ENCODE results near the gene ITGA5.

Gene ITGA5

GRCh38 chr12:54350743-54351142 is 68.3 kb downstream of the ITGA5 start:
- TF ChIP-seq, protein P1, sequence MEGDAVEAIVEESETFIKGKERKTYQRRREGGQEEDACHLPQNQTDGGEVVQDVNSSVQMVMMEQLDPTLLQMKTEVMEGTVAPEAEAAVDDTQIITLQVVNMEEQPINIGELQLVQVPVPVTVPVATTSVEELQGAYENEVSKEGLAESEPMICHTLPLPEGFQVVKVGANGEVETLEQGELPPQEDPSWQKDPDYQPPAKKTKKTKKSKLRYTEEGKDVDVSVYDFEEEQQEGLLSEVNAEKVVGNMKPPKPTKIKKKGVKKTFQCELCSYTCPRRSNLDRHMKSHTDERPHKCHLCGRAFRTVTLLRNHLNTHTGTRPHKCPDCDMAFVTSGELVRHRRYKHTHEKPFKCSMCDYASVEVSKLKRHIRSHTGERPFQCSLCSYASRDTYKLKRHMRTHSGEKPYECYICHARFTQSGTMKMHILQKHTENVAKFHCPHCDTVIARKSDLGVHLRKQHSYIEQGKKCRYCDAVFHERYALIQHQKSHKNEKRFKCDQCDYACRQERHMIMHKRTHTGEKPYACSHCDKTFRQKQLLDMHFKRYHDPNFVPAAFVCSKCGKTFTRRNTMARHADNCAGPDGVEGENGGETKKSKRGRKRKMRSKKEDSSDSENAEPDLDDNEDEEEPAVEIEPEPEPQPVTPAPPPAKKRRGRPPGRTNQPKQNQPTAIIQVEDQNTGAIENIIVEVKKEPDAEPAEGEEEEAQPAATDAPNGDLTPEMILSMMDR (IDR thresholded peaks at IDR 0.05; ENCODE audit: insufficient read depth, low read depth, low read length, missing control alignments) = no peak
- no peak overlapping the region for H3K4me3 ChIP-seq (ENCODE audit: low read depth, low read length)
- no peak for DNase-seq (ENCODE audit: low read depth)

DNA sequence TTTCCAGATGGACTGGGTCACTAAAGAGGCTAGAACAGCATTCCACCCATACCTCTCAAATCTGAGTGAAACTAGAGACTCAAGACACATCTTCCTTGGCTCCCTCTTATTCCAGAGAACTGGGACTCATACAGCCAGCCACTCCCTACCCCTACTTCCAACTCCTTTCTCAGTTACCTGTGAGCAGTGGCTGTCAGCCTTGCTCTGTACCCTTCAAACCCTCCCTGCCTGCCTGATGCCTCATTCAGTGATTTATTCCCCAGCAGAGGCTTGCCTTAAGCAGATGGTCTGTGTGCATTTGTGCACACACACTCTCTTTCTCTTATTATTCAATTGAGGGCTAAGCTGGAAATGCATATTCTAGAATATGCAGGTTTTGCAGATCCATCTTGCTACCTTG is 69.4 kb downstream of the ITGA5 start:
- no peak for DNase-seq (ENCODE audit: low read depth)
- no peak overlapping the region for H3K4me3 ChIP-seq (ENCODE audit: low read depth, low read length)
- TF ChIP-seq, protein P1 (IDR thresholded peaks at IDR 0.05; ENCODE audit: insufficient read depth, low read depth, low read length, missing control alignments) = no peak

DNA sequence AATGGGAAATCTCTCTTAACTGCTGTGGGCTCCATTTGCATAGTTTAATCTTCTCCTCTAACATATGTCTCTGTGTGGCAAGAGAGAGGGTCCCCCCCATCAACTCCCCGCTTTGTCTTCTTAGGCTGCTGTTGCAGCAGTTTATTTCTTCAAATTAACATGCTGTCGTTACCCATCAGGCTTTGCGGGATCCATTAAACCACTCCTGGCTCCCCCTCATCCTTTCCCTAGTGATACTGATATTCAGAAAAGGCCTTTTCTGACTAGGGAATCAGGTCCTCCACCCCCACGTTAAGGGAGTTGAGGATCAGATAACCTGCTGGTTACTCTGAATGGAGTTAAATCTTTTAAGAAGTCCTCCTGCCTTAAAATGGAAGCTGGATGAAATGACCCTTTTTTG is 70.0 kb downstream of the ITGA5 start:
- no peak overlapping the region for H3K4me3 ChIP-seq (ENCODE audit: low read depth, low read length)
- TF ChIP-seq, protein P1 (IDR thresholded peaks at IDR 0.05; ENCODE audit: insufficient read depth, low read depth, low read length, missing control alignments) = no peak
- no peak for DNase-seq (ENCODE audit: low read depth)
